ENCODE results near the gene G6PC3. TPM values are rescaled to one million over a fixed set of nuclear protein-coding genes. Genes with fewer than 3 reads are reported as not detected.

G6PC3 gene
- total and polyA plus RNA-seq, 4 donors: 6.7 to 15.1 (median 8.3) TPM

GRCh38 chr17:44063704-44064639 lies 6.6 kb upstream of the G6PC3 start:
- WGBS: 85% methylated on average over 10 of the region's 10 CpGs

GRCh38 chr17:44065668-44066203 lies 4.8 kb upstream of the G6PC3 start:
- peaks cover 0 to 25% (median 18%) of the 10 kb centered on the region in 4 donors for H3K4me1 ChIP-seq (ENCODE audit: control insufficient read depth in 4 of 4, insufficient read depth in 4 of 4, low read length in 3 of 4)
- H3K27ac ChIP-seq (ENCODE audit: low read depth in 1 of 2, low read length in 2 of 2): peak overlapping the region; percentile 89 to 90
- H3K9ac ChIP-seq (ENCODE audit: low read depth in 1 of 2, low read length in 2 of 2): peak overlapping the region; percentile 3 to 73
- H3K27me3 ChIP-seq (ENCODE audit: control insufficient read depth in 4 of 4, insufficient read depth in 4 of 4, low read length in 3 of 4): no peaks in the 10 kb centered on the region
- 3% methylated on average over 9 of the region's 9 CpGs for WGBS
- no peaks in the 10 kb centered on the region for H3K9me3 ChIP-seq (ENCODE audit: control insufficient read depth in 4 of 4, low read length in 3 of 4)
- no peak for DNase-seq (ENCODE audit: low spot score)
- H3K36me3 ChIP-seq (ENCODE audit: control insufficient read depth in 4 of 4, insufficient read depth in 3 of 4, low read depth in 1 of 4, low read length in 3 of 4): peaks cover 5 to 11% (median 6%) of the 10 kb centered on the region in 4 donors
- peak overlapping the region; percentile 59 to 85 (median 79) for H3K4me3 ChIP-seq (ENCODE audit: low read depth in 1 of 3, low read length in 3 of 3)
- no peak for TF ChIP-seq FOXA1 (IDR thresholded peaks at IDR 0.05)
- TF ChIP-seq ATF3 (IDR thresholded peaks at IDR 0.05): no peak
- no peak for TF ChIP-seq HNF4A (conservative IDR thresholded peaks at IDR 0.05)
- TF ChIP-seq RXRA (IDR thresholded peaks at IDR 0.05): no peak
- no peak for TF ChIP-seq CTCF (IDR thresholded peaks at IDR 0.05; ENCODE audit: low read depth, low read length, missing input control)
- TF ChIP-seq NR2F2 (IDR thresholded peaks at IDR 0.05): no peak
- no peak for TF ChIP-seq GABPA (IDR thresholded peaks at IDR 0.05 in 1 of 2, conservative IDR thresholded peaks at IDR 0.05 in 1 of 2)
- TF ChIP-seq MAX (IDR thresholded peaks at IDR 0.05): no peak
- TF ChIP-seq EGR1 (IDR thresholded peaks at IDR 0.05; ENCODE audit: low read depth in 2 of 2): no peak
- TF ChIP-seq ZBTB33 (IDR thresholded peaks at IDR 0.05): no peak
- TF ChIP-seq TAF1 (conservative IDR thresholded peaks at IDR 0.05): no peak
- no peak for TF ChIP-seq REST (IDR thresholded peaks at IDR 0.05)
- TF ChIP-seq SP1 (IDR thresholded peaks at IDR 0.05): no peak
- no peak for TF ChIP-seq HNF4G (IDR thresholded peaks at IDR 0.05)
- TF ChIP-seq RAD21 (IDR thresholded peaks at IDR 0.05): no peak
- no peak for TF ChIP-seq JUND (IDR thresholded peaks at IDR 0.05)
- TF ChIP-seq FOXA2 (IDR thresholded peaks at IDR 0.05): no peak
- TF ChIP-seq YY1 (IDR thresholded peaks at IDR 0.05): no peak

More at GRCh38 chr17:44063704-44064639, 6.6 kb upstream of the G6PC3 start:
- Histone ChIP-seq H3K4me3 (ENCODE audit: low read depth in 1 of 3, low read length in 3 of 3) (no peak overlapping the region), H3K9ac (ENCODE audit: low read depth in 1 of 2, low read length in 2 of 2) (no peak overlapping the region), H3K27ac (ENCODE audit: low read depth in 1 of 2, low read length in 2 of 2) (no peak overlapping the region), H3K9me3 (ENCODE audit: control insufficient read depth in 4 of 4, low read length in 3 of 4) (no peaks in the 10 kb centered on the region), H3K27me3 (ENCODE audit: control insufficient read depth in 4 of 4, insufficient read depth in 4 of 4, low read length in 3 of 4) (no peaks in the 10 kb centered on the region), H3K36me3 (ENCODE audit: control insufficient read depth in 4 of 4, insufficient read depth in 3 of 4, low read depth in 1 of 4, low read length in 3 of 4) (peaks cover 5 to 17% (median 9%) of the 10 kb centered on the region in 4 donors), H3K4me1 (ENCODE audit: control insufficient read depth in 4 of 4, insufficient read depth in 4 of 4, low read length in 3 of 4) (peaks cover 0 to 25% (median 17%) of the 10 kb centered on the region in 4 donors)
- TF ChIP-seq ZBTB33 (IDR thresholded peaks at IDR 0.05): no peak
- no peak for DNase-seq (ENCODE audit: low spot score)

Data from liver (tissue), 9 donors.